ENCODE data around the gene UBB.
A peak's percentile ranks its signal among the peaks of the same experiment; 100 is the strongest.

Gene UBB

DNA sequence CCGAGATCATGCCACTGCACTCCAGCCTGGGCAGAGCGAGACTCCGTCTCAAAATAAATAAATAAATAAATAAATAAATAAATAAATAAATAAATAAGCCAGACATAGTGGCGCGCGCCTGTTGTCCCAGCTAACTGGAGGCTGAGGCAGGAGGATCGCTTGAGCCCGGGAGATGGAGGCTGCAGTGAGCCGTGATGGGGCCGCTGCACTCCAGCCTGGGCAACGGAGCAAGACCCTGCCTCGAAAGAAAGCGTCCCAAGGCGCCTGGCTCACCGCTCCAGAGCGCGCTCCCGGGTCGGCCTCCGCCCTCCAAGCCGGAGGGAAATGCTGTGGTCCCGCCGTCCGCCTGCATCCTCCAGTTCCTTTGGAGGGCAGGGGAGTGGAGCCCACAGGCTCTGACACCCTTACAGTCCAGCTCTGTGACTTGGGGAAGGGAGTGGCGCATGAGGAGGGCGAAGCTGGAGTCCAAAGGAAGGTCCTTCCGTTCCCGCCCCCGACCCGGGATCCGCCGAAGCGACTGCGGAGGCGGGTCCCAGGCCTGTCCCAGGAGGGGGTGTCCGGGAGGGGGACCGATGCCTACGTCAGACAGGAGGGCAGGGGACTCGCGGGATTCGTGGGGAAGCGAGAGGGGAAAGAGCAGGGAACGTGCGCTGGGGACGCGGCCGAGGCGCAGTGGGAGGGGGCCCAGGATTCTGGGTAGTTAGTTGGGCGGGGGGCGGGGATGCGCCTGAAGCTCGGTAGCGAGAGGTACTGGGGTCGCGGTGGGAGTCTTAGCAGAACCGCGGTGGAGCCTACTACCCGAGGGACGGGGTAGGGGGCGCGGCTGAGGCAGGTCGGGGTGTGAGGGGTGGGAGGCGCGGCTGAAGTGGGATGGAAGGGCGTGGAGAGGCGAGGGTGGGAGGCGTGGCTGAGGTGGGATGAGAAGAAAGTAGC lies 26.1 kb downstream of the UBB start:
- TF ChIP-seq, protein P1, sequence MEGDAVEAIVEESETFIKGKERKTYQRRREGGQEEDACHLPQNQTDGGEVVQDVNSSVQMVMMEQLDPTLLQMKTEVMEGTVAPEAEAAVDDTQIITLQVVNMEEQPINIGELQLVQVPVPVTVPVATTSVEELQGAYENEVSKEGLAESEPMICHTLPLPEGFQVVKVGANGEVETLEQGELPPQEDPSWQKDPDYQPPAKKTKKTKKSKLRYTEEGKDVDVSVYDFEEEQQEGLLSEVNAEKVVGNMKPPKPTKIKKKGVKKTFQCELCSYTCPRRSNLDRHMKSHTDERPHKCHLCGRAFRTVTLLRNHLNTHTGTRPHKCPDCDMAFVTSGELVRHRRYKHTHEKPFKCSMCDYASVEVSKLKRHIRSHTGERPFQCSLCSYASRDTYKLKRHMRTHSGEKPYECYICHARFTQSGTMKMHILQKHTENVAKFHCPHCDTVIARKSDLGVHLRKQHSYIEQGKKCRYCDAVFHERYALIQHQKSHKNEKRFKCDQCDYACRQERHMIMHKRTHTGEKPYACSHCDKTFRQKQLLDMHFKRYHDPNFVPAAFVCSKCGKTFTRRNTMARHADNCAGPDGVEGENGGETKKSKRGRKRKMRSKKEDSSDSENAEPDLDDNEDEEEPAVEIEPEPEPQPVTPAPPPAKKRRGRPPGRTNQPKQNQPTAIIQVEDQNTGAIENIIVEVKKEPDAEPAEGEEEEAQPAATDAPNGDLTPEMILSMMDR (IDR thresholded peaks at IDR 0.05; ENCODE audit: borderline replicate concordance, insufficient read depth, low read depth, low read length): 0 out of 2 replicates have a peak, but pooled peaks have one; percentile 22
- H3K4me3 ChIP-seq (ENCODE audit: low read depth, low read length): peak overlapping the region; percentile 66

DNA sequence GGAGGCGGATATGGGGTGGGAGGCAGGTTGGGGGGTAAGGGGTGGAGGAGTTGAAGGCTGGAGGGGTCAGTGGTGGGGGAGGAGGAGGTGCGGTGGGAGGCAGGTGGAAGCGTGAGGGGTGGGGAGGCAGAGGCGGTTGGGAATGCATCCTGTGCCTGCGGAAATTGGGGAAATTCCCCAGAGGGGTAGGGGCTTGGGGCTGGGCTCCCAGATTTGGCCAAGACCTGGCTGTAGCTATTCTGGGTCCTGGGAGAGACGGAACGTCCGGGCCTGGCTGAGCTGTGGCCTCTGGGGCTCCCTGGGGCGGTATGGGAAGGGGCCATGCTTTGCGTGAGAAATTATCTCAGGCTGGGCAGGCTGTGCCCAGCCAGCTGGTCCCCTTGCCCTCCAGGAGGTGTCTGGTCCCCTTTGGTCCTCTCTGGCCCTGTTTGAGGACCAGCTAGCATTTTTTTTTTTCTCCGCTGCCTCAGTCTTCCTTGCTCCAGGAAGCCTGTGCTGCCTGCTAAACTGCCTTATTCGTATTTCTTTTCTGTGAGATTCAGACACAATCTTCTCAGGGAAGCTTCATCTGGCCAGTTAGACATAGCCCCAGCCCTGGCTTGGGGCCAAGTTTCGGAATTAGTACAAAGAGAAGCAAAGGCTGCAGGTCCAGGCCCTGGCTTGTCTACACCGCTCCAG lies 27.2 kb downstream of the UBB start:
- TF ChIP-seq, protein P1 (IDR thresholded peaks at IDR 0.05; ENCODE audit: borderline replicate concordance, insufficient read depth, low read depth, low read length): no peak
- peak overlapping the region; percentile 39 for H3K4me3 ChIP-seq (ENCODE audit: low read depth, low read length)

DNA sequence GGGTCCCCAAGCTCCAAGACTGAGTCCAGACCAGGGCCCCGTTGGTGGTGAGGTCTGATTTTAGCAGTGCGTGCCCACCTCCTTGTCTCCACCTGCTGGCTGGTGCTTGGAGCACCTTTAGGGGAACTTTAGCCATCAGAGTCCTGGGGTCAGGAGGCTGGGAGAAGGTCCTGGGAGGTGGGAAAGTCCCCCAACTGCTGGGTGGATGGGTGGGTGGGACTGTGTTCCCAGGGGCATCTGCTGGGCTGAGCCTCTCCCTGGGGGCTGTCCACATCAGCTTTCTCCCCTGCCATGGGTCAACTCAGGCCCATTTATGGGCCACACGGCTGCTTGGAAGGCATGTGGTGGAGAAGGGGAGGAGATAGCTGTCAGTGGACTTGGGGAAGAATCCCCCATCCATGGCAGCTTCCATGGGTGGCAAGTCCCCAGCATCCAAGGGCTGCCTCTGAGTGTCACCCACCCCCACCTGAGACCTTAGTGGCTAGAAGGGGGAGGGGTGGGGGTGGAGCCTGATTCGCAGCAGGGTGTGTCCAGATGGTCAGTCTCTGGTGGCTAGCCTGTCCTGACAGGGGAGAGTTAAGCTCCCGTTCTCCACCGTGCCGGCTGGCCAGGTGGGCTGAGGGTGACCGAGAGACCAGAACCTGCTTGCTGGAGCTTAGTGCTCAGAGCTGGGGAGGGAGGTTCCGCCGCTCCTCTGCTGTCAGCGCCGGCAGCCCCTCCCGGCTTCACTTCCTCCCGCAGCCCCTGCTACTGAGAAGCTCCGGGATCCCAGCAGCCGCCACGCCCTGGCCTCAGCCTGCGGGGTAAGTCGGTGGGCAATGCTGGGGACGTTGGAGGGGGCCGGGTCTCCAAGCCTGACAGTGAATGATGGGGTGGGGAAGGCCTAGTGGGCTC lies 34.4 kb downstream of the UBB start, which contains the start of gene TRPV2:
Gene TRPV2, plus strand, starts transcription at position 541 of the 894 bp plus-strand sequence. CDS start 2,098 bp downstream, outside the sequence.
- peak within 1 kb of the TSS; percentile 81 for H3K4me3 ChIP-seq (ENCODE audit: low read depth, low read length)
- TF ChIP-seq, protein P1 (IDR thresholded peaks at IDR 0.05; ENCODE audit: borderline replicate concordance, insufficient read depth, low read depth, low read length): peak; percentile 90

DNA sequence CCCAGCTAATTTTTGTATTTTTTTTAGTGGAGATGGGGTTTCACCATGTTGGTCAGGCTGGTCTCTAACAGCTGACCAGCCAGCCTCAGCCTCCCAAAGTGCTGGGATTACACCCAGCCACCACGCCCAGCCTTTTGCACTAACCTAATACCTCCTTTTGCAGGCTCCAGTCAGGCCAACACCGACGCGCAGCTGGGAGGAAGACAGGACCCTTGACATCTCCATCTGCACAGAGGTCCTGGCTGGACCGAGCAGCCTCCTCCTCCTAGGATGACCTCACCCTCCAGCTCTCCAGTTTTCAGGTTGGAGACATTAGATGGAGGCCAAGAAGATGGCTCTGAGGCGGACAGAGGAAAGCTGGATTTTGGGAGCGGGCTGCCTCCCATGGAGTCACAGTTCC lies 36.5 kb downstream of the UBB start:
- H3K4me3 ChIP-seq (ENCODE audit: low read depth, low read length): no peak overlapping the region
- TF ChIP-seq, protein P1 (IDR thresholded peaks at IDR 0.05; ENCODE audit: borderline replicate concordance, insufficient read depth, low read depth, low read length): no peak

DNA sequence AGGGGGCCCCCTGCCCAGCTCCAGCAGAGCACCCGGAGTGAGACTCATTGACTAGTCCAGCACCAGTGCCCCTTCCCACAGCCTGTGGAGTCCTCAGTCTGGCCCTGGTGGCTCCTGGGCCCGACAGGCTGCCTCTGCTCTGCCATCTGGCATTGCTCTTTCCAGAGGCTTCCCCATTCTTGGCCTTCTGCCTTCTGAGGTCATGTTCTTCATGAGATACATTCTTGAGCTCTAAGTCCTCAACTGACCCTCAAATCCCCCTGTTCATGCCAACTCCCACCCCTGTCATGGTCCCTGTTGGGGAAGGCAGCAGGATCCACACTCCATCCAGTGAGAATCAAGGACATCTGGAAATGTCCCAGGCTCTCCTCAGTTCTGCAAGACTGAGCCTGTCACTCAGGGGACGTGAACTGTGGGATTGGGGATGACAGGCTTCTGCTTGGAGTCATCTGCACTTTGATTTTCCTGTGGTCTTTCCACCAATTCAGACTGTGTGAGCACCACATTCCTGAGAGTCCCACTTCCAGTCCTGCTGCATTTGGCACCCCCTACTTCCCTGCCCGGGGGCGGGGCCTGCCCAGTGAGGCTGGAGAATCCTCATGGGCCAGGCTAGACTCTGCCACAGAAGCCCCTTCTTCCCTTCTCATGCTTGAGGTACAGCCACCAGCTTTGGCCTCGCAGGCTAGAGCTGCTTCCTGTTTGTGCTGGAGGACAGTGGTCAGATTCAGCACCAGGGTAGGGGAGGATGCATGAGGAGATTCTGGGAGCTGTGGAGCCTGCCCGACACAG lies 37.2 kb downstream of the UBB start:
- peak overlapping the region; percentile 11 for H3K4me3 ChIP-seq (ENCODE audit: low read depth, low read length)

More for the DNA sequence above, 37.2 kb downstream of the UBB start:
- TF ChIP-seq, protein P1 (IDR thresholded peaks at IDR 0.05; ENCODE audit: borderline replicate concordance, insufficient read depth, low read depth, low read length): no peak
